HG03045 (cell line): ENCODE results near the gene CGB1.
"Not testable (repeated sequence)": the region's sequence is repeated elsewhere in the genome, so short reads cannot be mapped to it uniquely, and the experiment has no call there.

Experiments used
- ATAC-seq: cut with Tn5 transposase; IDR thresholded peaks from one replicate; pipeline ENCODE4 v1.9.1; 2021; ENCODE audit warnings: mild to moderate bottlenecking, moderate library complexity; ENCODE audit not compliant: unreplicated experiment

CGB1 gene

GRCh38 chr19:49058562-49058961 is 21.9 kb upstream of the CGB1 start:
- ATAC-seq = no peak

GRCh38 chr19:49057636-49058234 is 21.0 kb upstream of the CGB1 start, which contains the start of gene CGB7:
Gene CGB7 (minus strand): TSS chr19:49057749. CDS start chr19:49055375, 2,374 bp downstream.
- ATAC-seq = no peak

- not testable (repeated sequence) for ATAC-seq
Measured at GRCh38 chr19:49056902-49057596, 20.4 kb upstream of the CGB1 start.

- ATAC-seq = no peak
Measured at GRCh38 chr19:49056101-49056901, 19.6 kb upstream of the CGB1 start.

- ATAC-seq = not testable (repeated sequence)
Measured at GRCh38 chr19:49050376-49051033, 13.8 kb upstream of the CGB1 start.

- ATAC-seq = not testable (repeated sequence)
Measured at GRCh38 chr19:49049834-49050233, 13.1 kb upstream of the CGB1 start.

GRCh38 chr19:49049011-49049410 is 12.3 kb upstream of the CGB1 start, which contains the start of gene CGB8:
Gene CGB8 (minus strand): TSS chr19:49049111. CDS start chr19:49048739, 372 bp downstream.
- not testable (repeated sequence) for ATAC-seq

GRCh38 chr19:49043548-49043947 is 6.9 kb upstream of the CGB1 start, which contains the start of gene CGB5:
Gene CGB5 (plus strand): TSS chr19:49043848. CDS start chr19:49044210, 362 bp downstream.
- not testable (repeated sequence) for ATAC-seq

- ATAC-seq = not testable (repeated sequence)
Measured at GRCh38 chr19:49042666-49043065, 6.0 kb upstream of the CGB1 start.

- ATAC-seq = no peak
Measured at GRCh38 chr19:49042177-49042576, 5.5 kb upstream of the CGB1 start.

- ATAC-seq = not testable (repeated sequence)
Measured at GRCh38 chr19:49039736-49040135, 3.0 kb upstream of the CGB1 start.

- ATAC-seq = not testable (repeated sequence)
Measured at GRCh38 chr19:49038557-49039276, 2.0 kb upstream of the CGB1 start.

- ATAC-seq = not testable (repeated sequence)
Measured at GRCh38 chr19:49038111-49038510, 1.4 kb upstream of the CGB1 start.

GRCh38 chr19:49031642-49032301 is 4.9 kb downstream of the CGB1 start, which contains the start of gene CGB2:
Gene CGB2 (plus strand): TSS chr19:49031890. CDS start chr19:49032096, 206 bp downstream.
- not testable (repeated sequence) for ATAC-seq

- ATAC-seq = not testable (repeated sequence)
Measured at GRCh38 chr19:49030323-49030722, 6.4 kb downstream of the CGB1 start.

GRCh38 chr19:49029749-49030148 is 6.9 kb downstream of the CGB1 start:
- not testable (repeated sequence) for ATAC-seq

GRCh38 chr19:49028686-49029085 is 8.0 kb downstream of the CGB1 start:
- ATAC-seq = not testable (repeated sequence)

- ATAC-seq = not testable (repeated sequence)
Measured at GRCh38 chr19:49025599-49025998, 11.1 kb downstream of the CGB1 start.

- not testable (repeated sequence) for ATAC-seq
Measured at GRCh38 chr19:49025088-49025487, 11.6 kb downstream of the CGB1 start.
